GM18526 (cell line): ENCODE measurements around the gene SCP2D1.

Source experiments
- POLR2A ChIP-seq: IDR thresholded peaks from 3 replicates; pipeline ENCODE4 v1.6.1; 2011; ENCODE audit not compliant: insufficient read length; ENCODE audit errors: extremely low read depth

SCP2D1 gene

GRCh38 chr20:18813483-18813882 is at the start of gene SCP2D1:
SCP2D1 (plus strand) TSS chr20:18813783; CDS start chr20:18813816, 33 bp downstream.
- TF ChIP-seq POLR2A: no peak

- TF ChIP-seq POLR2A: no peak
Measured at GRCh38 chr20:18767676-18768075, 45.9 kb upstream of the SCP2D1 start.

GRCh38 chr20:18773566-18773965 is 40.0 kb upstream of the SCP2D1 start:
- no peak for TF ChIP-seq POLR2A

GRCh38 chr20:18774207-18774606 is 39.4 kb upstream of the SCP2D1 start:
- no peak for TF ChIP-seq POLR2A

- TF ChIP-seq POLR2A: no peak
Measured at GRCh38 chr20:18775633-18776032, 38.0 kb upstream of the SCP2D1 start.

GRCh38 chr20:18778690-18779392 is 34.7 kb upstream of the SCP2D1 start:
- no peak for TF ChIP-seq POLR2A

GRCh38 chr20:18780385-18781130 is 33.0 kb upstream of the SCP2D1 start:
- no peak for TF ChIP-seq POLR2A

- TF ChIP-seq POLR2A: no peak
Measured at GRCh38 chr20:18781509-18781908, 32.1 kb upstream of the SCP2D1 start.

- no peak for TF ChIP-seq POLR2A
Measured at GRCh38 chr20:18783385-18783959, 30.1 kb upstream of the SCP2D1 start.

GRCh38 chr20:18788021-18788420 is 25.6 kb upstream of the SCP2D1 start:
- no peak for TF ChIP-seq POLR2A

- no peak for TF ChIP-seq POLR2A
Measured at GRCh38 chr20:18790787-18791186, 22.8 kb upstream of the SCP2D1 start.

- TF ChIP-seq POLR2A: peak; percentile 76
Measured at GRCh38 chr20:18793625-18794427, 19.8 kb upstream of the SCP2D1 start.

- no peak for TF ChIP-seq POLR2A
Measured at GRCh38 chr20:18794428-18794787, 19.2 kb upstream of the SCP2D1 start.

GRCh38 chr20:18795366-18795765 is 18.2 kb upstream of the SCP2D1 start:
- no peak for TF ChIP-seq POLR2A

- no peak for TF ChIP-seq POLR2A
Measured at GRCh38 chr20:18796282-18796833, 17.2 kb upstream of the SCP2D1 start.
